ENCODE data around the gene USP10. TPM values are rescaled to one million over a fixed set of nuclear protein-coding genes. Genes with fewer than 3 reads are reported as not detected.

Gene USP10
- total RNA-seq, 1 experiment from 2014 or later: 79.5 TPM

DNA sequence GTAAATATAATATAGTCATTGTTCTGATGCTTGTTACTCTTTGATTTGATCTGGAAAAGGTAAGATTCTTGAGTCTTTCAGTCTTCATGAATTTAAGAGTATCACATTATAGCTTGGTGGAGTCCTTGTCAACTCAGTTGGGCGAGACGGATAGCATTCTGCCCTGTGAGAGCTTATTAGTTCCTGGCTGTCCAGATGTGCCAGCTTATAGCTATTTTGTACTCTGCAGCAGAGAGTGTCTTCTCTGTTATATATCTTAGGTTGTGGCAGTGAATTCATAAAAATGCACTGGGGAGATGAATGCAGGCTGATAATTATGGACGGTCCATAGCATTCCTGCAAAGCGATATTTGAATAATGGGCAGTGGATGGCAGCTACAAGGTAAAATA lies 69.0 kb downstream of the USP10 start:
- no peak for DNase-seq (ENCODE audit: low spot score)

DNA sequence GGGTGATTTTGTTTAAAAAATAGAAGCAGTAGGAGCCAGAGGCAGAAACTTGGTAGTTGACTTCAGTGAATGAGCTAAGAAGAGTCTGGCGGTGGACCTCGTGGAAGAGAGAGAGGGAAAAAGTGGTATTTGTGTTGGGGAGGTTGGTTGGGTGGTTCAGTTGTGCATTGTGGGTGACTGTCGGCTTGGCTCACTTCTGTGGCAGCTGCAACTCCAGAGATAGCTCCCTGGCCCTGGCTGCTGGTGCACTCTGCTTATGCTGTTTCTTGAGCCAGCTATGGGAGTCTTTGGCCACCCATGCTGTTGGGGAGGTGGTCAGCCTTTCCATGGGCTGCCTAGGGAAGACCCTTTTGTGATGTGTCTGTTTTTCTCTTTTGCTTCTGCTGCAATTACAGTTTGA lies 69.6 kb downstream of the USP10 start:
- no peak for DNase-seq (ENCODE audit: low spot score)

DNA sequence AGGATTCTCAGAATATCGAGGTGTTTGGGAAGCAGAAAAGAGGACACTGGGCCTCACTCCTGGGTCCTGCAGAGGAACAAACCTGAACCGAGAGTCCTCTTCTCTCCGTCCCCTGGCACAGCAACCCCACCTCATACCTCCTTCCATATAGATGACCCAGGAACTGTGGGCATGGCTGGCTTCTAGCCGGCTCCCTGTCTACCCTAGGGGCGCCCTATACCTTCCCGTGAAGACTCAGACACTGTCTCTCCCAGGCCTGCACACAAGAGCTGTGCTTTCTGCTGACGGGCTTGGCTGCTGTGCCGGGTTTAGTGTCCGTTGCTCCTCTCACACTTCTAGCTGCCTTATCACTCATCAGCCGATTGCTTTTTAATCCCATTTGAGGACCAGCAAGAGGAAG lies 73.5 kb downstream of the USP10 start:
- no peak for DNase-seq (ENCODE audit: low spot score)

DNA sequence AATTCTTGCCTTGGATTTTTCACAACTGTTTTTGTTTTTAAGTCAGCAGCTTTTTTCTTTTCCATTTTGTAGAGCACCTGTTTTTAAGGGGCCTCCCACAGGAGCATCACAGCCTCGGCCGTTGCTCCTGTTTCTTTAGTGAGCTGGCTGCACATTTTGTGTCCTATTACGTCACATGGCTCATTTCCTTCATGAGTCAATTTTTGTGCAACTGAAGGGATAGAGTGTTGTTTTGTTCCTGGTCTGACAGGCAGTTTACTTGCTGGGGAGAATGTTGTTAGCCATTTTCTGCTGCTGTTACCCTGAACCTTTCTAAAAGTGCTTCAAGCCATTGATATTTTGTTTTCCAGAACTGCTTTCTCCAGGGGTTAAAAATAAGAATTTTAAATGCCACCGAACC lies 75.0 kb downstream of the USP10 start:
- no peak for DNase-seq (ENCODE audit: low spot score)

DNA sequence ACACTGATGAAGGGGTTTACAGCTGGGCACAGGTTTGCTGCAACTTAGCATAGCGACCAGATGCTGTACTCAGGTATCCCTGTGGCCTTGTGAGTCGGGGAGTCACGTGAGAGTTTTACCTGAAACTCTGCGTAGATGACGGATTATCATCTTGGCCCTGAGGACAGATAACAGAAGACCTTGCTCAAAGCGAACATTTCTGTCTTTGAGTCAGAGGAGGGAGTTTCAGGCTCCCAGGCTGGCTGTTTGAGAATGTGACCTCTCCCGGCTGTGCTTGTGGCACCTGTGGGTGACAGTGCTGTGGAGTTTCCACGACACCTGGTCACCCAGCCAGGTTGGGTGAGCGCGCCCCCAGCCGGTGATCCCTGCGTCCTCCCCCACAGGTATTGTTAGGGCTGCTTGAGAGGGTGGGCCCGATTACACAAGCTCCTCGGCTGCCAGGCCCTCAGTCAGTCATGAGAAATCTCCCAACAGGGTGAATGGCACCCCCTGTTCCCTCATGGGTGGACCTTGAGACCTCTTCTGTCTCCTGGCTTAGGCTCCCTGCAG lies 75.5 kb downstream of the USP10 start:
- DNase-seq (ENCODE audit: low spot score): no peak

DNA sequence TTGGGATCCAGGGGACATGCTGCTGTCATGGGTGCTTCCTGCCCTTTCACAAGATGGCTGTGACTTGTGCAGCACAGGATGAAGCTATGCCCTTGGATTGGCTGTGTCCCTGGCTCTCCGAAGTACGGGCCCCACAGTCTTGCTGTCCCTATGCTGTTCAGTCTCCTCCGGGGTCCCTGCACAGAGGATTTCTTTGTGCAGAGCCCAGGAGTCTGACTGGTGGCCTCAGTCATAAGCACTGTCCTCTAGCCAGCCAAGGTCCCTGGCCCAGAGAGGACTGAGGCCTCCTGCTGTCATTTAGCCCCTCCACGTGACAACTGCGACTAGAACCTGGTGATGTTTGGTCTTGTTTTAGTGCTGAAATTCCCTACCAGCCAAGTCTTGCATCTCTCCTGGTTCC lies 77.6 kb downstream of the USP10 start:
- DNase-seq (ENCODE audit: low spot score): no peak

DNA sequence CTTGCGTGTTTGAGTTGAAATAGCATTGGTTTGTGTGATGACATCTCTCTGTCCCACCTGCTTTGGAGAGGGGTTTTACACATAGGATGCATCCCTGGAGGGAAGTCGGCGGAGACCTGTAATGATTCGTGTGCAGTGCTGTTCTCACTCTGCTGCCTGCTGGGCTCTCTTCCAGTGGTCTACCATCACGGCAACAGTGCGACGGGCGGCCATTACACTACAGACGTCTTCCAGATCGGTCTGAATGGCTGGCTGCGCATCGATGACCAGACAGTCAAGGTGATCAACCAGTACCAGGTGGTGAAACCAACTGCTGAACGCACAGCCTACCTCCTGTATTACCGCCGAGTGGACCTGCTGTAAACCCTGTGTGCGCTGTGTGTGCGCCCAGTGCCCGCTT lies 78.9 kb downstream of the USP10 start:
- DNase-seq (ENCODE audit: low spot score): no peak

DNA sequence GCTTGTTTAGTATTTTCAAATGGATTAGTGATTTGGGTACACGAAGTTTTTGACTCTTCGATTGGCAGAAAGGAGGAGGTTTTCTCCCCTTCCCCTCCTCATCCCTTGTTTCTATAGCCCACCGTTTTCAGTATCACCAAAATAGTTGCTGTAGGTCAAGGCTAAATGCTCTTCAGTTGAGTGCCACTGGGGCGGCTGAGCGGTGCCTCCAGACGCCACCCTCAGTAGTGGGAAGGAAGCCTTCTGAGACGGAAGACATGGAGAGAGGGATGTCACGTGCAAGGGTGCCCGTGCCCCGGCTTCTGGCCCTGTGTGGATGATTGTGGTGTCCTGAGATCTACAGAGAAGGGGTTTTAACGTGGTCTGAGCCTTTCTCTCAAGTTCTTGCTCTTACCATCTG lies 80.3 kb downstream of the USP10 start:
- no peak for DNase-seq (ENCODE audit: low spot score)

DNA sequence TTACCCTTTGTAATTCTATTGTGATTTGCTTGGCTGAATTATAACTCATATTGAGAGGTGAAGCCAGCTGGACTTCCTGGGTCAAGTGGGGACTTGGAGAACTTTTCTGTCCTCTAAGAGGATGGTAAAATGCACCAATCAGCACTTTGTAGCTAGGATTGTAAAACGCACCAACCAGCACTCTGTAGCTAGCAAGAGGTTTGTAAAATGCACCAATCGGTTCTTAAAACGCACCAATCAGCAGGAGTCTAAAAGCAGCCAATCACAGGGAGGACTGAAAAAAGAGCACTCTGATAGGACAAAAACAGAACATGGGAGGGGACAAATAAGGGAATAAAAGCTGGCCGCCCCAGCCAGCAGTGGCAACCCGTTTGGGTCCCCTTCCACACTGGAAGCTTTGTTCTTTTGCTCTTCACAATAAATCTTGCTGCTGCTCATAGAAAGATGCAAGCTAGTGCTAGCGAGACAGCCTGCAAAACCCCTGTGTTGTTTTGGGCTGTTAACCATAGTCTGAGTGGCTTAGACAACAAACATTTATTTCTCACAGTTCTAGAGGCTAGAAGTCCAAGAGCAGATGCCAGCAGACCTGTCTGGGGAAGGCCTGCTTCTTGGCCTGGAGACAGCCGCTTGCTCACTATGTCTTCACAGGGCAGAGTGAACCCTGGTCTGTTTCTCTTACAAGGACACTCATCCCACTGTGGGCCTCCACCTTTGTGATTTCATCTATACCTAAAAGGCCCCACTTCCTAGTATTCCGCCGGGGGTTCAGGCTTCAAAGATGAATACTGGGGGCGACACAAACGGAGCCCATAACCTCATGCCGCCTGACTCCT lies 81.0 kb downstream of the USP10 start:
- DNase-seq (ENCODE audit: low spot score): no peak

DNA sequence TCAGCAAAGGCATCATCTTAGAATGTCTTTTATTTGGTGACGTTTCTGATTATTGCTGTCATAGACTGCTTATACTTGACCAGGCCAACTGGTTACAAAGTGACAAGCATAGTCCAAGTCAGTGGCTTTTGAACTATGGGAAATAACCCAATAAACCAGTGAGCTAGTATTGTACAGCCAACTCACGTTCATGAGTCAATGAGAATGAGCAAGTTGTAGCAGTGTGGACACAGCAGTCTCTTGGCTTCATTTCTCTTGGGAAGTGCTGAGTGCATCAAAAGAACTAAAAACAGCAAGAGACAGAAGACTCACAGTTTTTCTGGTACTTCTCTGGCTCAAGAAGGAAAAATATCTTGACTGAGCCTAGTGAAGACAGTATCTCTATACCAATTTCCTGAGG lies 83.0 kb downstream of the USP10 start:
- no peak for DNase-seq (ENCODE audit: low spot score)

DNA sequence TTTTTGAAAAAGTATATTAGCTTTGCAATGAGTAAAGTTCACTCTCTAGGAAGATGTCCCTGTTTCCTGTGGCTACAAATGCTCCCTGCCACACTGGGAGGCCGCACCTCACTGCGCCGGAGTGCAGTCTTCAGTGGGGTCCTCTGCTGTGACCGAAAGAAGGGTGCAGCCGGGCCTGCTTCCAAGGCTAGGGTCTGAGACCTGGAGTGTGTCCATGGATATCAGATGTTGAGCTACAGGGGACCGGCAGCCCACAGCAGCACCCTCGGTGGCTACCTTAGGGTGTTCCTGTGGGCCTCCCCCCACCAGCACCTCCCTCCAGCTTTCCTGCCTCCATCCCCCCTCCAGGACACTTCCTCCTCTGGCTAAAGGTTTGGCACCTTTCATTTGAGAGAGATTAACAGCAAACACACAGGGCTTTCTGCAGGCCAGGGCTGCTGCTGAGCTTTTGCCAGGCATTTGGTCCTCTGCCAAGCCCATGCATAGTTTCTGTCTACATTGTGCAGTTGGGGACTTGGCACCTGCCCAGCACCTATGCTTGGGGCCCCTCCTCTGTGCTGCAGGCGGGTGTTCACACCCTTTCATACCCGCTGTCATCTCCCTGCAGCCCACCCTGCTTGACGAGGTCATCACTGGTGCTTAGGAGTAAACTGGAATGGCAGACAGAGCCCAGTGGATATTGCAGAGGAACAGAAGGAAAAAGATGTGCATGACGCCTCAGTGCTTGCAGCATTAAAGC lies 86.2 kb downstream of the USP10 start:
- no peak for DNase-seq (ENCODE audit: low spot score)

DNA sequence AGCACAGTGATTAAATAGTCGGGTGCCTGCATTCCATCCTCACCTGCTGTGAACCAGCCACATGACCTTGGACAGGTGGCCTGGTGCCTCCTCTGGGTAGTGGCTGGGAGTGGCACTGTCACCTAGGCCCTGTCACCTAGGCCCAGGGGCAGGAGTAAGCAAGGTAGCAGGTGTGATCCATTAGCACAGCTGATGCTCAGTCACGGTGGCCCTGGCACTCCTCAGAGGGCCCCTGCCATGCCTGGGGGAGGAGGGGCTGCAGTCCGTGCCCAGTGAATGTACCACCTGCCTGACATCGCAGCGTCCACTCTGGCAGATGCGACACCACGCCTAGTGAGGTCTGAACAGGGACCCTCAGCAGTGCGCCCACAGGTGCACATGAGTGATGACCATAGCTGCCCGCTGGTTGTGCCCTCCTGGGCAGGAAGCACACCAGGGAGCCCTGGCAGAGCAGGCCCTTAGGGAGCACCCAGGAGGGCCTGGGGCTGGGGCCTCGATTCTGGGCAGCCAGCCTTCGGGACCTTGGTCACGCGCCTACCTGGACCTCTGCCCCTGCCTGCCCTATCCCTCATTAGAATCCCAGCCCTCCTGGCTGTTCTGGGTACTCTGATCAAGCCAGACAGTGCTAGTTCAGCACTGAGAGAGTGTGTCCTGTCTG lies 86.9 kb downstream of the USP10 start:
- DNase-seq (ENCODE audit: low spot score): no peak

DNA sequence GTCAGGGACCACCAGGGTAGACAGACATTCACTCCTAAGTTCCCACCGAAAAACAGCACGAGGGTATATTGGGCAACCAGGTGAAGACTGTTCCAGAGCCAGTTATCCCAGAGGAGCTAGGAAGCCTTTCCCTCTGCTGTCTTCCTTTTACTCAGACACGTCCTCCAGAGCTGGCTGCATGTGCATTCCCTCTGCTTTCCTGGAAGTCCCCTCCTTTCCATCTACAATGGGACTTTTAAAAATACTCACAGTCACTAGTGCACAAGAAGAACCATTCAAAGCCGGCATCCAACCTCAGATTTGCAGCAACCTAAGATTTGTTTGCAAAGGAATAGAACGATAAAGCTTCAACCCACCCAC lies 87.4 kb downstream of the USP10 start:
- DNase-seq (ENCODE audit: low spot score): no peak

DNA sequence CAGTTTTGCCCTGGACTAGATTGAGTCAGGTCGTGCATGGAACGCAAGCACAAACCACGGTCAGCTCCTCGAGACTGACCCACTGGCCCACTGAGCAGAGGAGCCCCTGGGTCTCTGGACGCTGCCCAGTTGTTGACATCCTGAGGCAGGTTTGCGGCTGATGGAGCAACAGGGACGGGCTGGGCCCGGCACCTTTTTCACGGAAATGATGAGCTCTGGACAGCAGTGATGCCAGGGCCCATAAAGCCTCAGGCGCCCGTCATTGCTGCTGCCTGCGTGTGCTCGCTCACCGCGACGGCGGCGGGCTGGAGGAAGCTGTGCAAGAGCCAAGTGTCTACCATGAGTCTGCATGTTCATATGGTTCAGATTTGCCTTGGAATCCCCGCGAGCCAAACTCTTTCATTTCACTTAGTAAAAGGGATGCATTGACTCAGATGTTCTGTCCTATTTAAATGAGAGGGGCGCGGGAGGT lies 89.2 kb downstream of the USP10 start:
- no peak for DNase-seq (ENCODE audit: low spot score)

DNA sequence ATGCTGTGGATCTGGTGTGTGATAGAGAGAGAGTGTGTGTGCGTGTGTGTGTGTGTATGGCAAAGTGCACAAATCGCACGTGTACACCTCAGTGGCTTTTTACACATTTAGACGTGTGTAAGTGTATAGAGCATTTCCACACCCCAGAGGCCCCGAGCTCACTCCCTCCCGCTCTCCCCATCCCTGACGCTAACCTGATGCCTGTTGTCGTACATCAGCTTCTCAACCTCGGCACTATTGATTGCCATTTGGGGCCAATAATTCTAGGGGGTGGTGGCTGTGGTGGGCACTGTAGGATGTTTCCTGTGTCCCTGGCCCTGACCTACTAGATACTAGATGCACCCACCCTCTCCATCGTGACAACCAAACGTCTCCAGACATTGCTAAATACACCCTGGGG lies 89.6 kb downstream of the USP10 start:
- no peak for DNase-seq (ENCODE audit: low spot score)

DNA sequence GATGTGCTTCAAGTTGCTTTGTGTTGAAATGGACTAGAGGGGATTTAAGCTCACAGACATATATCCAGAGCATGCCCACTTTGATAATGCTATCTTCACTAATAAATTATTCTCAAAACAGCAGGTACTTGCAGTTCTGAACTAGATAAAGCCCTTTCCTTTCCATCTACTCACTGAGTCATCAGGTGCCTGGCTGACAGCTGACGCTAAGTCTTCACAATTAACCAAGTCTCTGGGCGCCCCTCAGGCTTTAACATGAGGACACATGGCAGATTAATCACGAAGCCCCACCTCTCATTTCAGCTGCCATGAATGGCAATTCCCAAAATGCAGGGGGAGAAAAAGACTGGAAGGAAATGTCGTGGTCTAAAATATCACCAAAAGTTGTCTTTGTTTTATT lies 90.5 kb downstream of the USP10 start:
- no peak for DNase-seq (ENCODE audit: low spot score)

DNA sequence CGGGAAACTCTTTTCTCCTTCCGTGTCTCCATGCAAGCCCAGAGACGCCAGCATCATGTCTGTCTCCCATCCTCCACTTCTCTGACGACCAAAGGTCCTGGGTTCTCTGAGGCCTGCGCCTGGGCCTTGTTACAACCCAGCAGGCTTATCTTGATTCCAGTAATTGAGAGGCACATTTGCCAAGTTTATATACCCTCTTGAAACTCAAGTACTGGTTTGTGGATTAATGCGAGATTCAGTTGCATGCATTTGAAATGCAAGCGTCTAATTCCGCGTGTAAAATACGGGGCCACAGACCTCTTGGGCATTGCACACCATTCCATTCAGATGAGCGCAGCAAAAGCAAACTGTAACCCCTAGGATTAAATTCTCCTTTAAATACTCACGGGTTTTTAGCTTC lies 91.3 kb downstream of the USP10 start:
- DNase-seq (ENCODE audit: low spot score): no peak

DNA sequence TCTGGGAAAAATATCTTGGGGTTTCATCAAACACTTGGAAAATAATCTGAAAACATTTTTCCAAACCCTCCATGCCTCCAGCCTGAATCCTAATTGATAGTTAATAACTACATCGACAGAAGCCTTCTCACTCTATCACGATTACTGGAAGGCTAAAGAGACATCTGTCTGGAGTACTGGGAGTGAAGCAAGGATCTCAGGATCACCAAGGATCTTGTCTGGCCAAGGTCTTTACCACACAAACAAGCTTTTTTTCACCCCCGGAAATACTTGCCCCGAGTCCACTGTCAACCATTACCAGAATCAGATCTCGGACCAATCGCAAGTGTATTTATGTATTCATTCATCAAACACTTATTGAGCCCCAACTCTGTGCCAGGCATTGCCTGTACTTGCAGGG lies 91.7 kb downstream of the USP10 start:
- DNase-seq (ENCODE audit: low spot score): no peak

DNA sequence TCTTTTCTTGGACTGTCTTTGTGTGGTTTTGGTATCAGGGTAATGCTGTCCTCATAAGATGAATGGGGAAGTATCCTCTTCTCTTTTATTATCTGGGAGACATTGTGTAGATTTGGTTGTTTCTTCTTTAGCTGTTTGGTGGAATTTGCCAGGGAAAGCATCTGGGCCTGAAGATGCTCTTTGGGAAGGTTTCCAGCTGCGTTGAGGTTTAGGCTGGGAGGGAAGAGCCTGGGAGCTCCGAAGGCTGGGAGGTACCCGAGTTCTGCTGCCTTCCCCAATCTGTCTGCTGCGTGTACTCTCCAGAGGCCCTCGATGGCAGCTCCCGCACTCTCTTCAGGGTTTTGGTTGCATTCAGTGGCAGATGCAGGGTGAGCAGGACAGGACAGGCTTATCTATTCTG lies 94.4 kb downstream of the USP10 start:
- no peak for DNase-seq (ENCODE audit: low spot score)

DNA sequence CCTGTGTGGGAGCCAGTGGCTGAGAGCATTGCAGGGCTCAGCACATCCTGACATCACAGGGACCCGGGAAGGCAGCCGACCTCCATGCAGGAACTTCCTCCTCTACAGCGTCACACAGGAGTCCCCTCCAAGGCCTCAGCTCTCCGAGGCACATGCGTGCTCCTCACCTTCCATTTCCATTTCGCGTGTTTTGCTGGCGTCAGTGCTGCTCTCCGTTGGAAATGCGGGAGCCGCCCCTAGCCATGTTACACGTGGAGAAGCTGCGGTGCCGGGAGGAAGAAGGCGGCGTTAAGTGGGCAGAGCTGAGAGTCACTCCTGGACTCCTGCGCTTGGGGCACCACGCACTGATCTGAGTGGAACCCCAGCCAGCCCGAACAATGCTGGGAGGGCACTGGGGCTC lies 94.8 kb downstream of the USP10 start:
- no peak for DNase-seq (ENCODE audit: low spot score)

DNA sequence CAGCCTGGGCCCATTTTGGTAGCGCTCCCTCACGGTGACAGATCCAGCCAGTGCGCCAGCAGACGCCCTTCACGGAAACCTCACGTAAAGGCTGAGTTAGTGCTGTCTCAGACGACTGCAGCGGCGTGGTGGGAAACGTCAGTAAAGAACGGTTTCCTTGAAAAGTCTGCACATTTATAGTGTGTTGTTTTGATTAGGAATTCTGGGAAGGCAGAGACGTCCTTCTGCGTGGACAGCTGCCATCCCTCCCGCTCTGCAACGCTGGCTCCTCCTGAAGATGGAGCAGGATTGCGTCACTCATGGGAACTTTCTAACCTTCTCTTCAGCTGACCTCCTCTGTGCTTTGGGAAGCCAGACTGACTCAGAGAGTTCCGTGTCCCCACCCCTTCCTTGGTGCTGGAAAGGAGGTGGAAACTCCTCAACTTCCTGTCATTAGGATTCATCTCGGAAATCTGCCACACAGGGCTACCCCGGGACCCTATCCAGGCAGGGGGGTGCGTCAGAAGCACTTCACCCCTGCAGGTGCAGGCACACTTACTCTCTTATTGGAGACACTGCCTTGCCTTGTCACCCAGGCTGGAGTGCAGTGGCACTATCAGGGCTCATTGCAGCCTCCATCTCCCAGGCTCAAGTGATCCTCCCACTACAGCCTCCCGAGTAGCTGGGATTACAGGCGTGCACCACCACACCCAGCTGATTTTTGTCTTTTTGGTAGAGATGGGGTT lies 95.7 kb downstream of the USP10 start:
- no peak for DNase-seq (ENCODE audit: low spot score)

Data from H4 (cell line).